Left hindlimb (tissue), 1 donor: ENCODE data around the gene FEM1C.

Source experiments
- DNase-seq: peaks from one replicate; pipeline ENCODE4 v3.0.0-alpha.2; 2018

Gene FEM1C

GRCh38 chr5:115471345-115472063 lies 73.1 kb downstream of the FEM1C start:
- DNase-seq = no peak

GRCh38 chr5:115470921-115471320 lies 73.7 kb downstream of the FEM1C start:
- no peak for DNase-seq
